SH-SY5Y (cell line): ENCODE measurements around the gene TEP1.

ENCODE experiments used
- GATA2 ChIP-seq: IDR thresholded peaks from 2 replicates; pipeline ENCODE4 v1.6.1; 2011; ENCODE audit warnings: mild to moderate bottlenecking, low read depth, low read length
- GATA3 ChIP-seq: IDR thresholded peaks from 2 replicates; pipeline ENCODE4 v1.6.1; 2011; ENCODE audit warnings: low read depth, mild to moderate bottlenecking, low read length, moderate library complexity

- TF ChIP-seq GATA2 (no peak), GATA3 (no peak)
Observed at GRCh38 chr14:20458031-20458789, 44.9 kb upstream of the TEP1 start.
